HG03280 (cell line): ENCODE measurements around the gene LIN28B.
"Not testable (repeated sequence)": the region's sequence is repeated elsewhere in the genome, so short reads cannot be mapped to it uniquely, and the experiment has no call there.

Source experiments
- ATAC-seq: cut with Tn5 transposase; IDR thresholded peaks from one replicate; pipeline ENCODE4 v1.9.1; 2021; ENCODE audit warnings: mild to moderate bottlenecking, moderate library complexity; ENCODE audit not compliant: unreplicated experiment

The LIN28B gene

DNA sequence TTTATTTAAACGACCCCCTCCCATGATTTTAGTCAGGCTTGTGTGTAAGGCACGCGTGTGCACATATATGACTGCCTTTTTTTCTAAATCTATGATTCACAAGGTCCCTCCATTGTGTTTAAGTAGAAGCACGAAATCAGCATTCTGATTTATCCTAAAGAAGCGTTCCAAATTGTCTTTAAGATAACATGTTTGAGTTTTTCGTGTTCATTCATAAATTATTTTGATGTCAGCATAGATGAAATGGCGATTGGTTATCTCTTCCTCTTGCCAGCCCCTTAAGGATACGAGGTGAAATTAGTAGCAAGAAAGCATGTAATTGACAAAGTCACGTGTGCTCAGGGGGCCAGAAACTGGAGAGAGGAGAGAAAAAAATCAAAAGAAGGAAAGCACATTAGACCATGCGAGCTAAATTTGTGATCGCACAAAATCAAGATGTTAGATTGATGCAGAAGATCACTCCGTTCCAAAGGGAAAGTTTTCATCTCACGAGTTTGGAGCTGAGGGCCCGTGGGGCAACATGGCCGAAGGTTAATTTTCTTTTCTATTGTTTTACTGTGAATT is at the start of gene LIN28B:
LIN28B (plus strand) TSS at position 377 of the 564 bp plus-strand sequence; CDS start at position 521, 144 bp downstream.
- no peak for ATAC-seq

DNA sequence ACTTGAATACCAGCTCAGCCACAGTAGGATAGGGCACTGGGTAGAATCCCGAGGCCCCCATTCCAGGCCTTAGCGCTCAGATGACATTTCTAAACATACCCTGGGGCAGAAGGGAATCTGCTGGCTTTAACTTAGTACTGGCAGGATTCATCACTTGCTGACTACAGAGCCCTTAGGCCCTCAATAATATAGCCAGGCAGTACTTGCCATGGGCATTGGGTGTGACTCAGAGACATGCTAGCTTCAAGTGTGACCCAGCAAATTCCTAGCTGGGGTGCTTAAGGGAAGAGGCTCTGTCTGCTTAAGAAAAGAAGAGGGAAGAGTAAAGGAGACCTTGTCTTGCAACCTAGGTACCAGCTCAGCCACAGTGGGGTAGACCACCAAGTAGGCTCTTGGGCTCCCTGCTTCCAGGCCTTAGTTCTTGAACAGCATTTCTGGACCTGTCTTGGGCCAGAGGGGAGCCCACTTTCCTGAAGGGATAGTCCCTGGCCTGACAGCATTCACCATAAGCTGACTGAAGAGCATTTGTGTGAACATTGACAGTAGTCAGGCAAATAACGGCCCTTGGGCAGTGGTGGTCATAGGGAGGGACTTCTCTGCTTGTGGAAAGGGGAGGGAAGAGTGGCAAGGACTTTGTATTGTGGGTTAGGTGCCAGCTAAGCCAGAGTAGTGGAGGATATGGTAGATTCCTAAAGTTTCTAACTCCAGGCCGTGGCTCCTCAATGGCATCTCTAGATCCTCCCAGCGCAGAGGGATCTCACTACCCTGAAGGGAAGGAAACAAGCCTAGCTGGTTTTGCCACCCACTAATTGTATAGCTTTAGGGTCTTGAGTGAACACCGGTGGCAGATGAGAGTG is 48.6 kb upstream of the LIN28B start:
- no peak for ATAC-seq

DNA sequence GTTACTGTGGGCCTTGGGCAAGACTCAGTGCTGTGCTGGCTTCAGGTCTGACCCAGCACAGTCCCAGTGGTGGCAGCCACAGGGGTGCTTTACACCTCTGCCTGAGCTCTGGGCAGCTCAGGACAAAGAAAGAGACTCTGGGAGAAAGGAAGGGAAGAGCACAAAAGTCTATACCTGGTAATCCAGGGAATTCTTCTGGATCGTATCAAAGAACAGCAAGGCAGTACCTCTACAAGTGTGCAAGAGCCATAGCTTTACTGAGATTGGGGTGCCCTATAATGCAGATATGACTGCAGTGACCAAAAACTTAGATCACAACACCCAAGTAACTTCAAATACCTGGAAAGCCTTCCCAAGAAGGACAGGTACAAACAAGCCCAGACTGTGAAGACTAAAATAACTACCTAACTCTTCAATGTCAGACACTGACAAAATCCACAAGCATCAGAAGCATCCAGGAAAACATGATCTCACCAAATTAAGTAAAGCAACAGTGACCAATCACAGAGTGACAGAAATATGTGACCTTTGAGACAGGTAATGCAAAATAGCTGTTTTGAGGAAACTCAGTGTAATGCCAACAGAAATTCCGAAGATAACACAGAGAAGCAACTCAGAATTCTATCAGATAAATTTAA is 47.9 kb upstream of the LIN28B start:
- no peak for ATAC-seq

DNA sequence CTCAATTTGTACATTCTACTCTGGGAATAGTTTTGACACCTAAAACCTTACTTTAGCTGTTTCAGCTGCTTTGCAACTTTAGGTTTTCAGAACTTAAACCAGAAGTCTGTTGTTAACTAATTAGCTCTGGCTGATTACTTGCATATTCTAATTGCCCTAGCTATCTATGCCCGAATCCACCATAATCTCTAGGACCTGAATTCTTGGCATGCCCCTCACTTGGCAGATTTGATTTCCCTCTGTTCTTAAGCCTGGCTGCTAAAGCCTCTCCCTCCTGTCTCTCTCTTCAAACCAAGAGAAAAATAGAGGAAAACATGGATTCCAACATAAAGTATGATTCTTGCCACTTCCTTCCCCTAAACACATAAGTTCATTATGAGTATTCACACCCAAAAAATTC is 35.0 kb upstream of the LIN28B start:
- no peak for ATAC-seq

DNA sequence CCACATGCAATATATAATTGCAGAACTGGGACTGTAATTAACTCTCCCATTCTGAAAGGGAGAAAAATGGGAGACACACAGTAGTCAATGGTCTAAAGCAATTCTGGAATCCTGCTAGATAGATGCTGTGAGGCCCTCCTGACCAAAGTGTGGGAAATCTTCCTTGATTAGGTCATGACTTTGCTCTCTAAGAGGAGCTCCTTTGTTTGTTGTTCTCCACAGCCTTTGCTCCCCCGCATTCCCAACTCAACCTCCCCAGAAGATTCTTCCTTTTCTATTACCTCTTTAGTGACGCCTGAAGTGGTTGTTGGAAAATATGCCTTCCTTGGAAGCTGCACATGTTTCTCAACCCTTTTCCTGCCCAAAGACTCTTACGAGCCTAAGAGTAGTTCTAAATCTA is 28.8 kb upstream of the LIN28B start:
- no peak for ATAC-seq

DNA sequence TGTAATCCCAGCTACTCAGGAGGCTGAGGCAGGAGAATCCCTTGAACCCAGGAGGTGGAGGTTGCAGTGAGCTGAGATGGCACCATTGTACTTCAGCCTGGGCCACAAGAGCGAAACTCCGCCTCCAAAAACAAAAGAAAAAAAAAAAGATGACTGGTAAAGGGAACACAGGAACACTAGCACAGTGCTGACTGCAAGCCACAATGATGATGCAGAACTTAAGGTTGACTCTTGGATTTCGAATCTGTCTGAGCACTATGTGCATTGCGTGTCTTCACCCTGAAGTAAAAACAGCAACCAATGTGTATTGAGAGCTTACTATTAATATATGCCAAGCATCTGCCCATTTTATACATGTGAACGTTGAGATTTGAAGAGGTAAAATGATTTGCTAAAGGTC is 27.6 kb upstream of the LIN28B start:
- ATAC-seq = no peak

DNA sequence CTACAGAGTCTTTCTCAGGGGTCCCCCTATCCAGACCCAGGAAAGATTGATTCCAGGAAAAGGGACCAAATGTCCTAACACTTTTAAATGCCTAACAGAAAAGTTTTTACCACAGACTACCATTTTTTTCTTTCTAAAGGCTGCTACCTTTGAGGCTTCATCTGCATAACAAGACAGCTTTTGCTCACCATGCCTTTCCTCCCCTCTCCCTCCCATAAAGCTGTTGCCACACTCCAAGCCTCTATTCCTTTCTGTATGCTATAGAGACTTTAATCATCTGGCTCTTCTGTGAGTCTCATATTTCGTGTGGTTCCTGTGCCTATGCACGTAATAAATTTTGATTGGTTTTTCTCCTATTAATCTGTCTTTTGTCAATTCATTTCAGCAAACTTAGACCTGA is 26.0 kb upstream of the LIN28B start:
- no peak for ATAC-seq

GRCh38 chr6:104936766-104937535 is 20.0 kb upstream of the LIN28B start:
- no peak for ATAC-seq

DNA sequence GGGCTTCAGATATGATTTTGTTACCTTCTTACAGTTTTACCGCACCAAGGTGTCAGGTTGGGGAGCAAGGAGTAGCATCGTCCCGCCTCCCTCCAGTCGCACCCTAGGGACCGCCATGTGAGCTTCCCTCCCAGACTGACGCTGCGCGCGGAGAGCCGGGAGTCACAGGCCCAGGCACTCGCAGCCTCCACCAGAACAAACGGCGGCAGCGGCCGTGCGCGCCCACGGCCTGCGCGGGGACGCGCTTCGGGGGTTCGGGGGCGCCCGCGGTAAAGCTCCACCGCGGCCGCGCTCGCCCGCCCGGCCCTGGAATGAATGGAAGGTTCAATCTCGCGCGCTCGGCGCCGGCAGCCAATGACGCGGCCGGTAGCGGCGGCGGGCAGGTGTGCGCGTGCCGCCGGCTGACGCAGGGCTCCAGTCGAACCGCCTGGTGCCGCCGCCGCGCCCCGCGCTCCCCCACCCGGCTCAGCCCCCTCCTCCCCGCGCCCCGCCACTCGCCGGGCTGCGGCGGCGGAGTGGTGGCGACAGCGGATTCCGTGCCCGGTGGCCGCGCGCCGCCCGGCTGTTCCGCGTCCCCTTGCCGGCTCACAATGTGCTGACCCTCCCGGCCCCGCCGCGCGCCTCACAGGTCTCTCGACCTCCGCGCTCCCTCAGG is 16.5 kb upstream of the LIN28B start:
- no peak for ATAC-seq

GRCh38 chr6:104940893-104941728 is 15.8 kb upstream of the LIN28B start:
- no peak for ATAC-seq

GRCh38 chr6:104941729-104942091 is 15.2 kb upstream of the LIN28B start:
- no peak for ATAC-seq

DNA sequence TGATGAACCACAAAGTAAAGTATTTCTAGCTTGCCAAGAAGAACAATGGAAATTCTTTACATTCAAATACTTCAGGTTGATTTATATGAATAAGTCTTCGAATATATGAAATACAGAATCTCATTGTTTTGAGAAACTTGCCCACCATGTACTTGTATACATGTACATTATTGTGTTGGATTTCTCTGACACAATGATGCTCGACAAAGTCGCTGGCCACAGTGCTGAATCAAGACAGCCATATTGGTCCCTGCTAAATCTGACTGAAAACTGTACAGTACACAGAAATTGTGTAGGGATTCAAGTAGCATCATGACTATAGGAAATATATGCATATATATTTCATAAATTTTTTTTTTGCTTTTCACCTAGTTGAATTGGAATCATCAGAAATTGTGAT is 13.1 kb upstream of the LIN28B start:
- no peak for ATAC-seq

DNA sequence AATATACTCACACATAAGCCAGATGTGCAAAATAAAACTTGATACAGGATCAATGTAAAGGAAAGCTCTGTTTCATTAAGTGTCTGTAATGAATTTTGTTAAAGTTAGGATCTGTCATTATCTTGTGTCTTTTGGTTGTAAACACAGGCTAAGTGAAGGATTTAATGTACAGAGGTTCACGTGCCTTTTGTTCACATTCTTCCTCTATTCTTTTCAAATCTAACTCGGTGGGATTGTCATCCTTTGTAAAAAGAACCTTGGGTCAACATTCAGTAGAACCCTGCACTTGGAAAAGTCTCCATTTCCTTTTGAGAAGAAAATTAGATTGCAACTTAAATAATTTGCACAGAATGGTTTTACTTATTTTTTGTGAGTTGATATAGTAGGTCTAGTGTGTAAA is 7.7 kb upstream of the LIN28B start:
- ATAC-seq = no peak

DNA sequence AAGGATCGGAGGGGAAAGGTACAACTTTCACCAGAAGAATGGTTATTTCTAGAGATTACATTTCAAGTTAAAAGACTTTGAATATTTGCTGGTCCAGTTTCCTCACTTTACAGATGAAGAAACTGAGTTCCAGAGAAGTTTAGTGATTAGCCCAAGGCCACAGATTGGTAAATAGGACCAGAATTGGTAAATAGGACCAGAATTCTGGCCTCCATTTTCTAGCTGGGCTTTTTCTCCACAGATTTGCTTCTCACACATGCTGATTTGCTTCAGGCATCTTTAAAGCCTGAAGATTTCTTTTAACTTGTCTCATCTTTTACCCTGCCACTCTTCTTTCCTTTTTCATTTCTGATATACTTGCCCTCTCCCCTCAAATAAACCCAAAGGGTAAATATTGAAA is 5.2 kb upstream of the LIN28B start:
- ATAC-seq = no peak

DNA sequence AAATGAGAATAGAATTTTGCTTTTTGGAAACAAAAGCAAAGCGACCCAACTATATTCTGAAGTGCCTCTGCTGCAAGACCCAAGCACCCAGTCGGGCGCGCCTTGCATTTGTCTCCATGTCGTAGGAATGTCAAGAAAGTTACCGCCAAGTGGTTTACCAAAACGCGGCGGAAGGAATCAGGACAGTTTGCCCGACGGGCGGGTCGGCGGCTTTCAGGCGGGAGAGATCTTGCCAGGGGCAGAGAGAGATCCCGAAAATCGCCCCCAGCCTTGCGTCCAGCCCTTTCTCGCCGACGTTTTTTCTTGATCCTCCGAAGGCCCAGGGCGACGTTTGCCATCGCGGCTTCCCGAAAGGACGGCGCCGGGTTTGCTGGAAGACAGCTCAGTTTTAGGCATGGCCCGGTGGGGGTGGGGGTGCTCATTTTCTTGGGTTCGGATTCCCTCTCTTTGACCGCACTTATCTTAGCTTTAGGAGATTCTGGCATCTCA is 4.0 kb upstream of the LIN28B start:
- ATAC-seq = no peak

GRCh38 chr6:104953400-104954189 is 3.3 kb upstream of the LIN28B start:
- ATAC-seq = not testable (repeated sequence)

- no peak for ATAC-seq
Observed at GRCh38 chr6:104954190-104954797, 2.6 kb upstream of the LIN28B start.

- no peak for ATAC-seq
Observed at GRCh38 chr6:104955491-104955890, 1.4 kb upstream of the LIN28B start.
